Tibial nerve (tissue), 3 donors: ENCODE data around the gene SLC35A5.

Experiments used
- POLR2A ChIP-seq, 2 donors: fragments of 450-650 bp; IDR thresholded peaks; one replicate each; pipeline ENCODE4 v1.6.1; 2017; ENCODE audit warnings: antibody characterized with exemption in 2 of 2, mild to moderate bottlenecking in 2 of 2, moderate library complexity in 2 of 2
- TF ChIP-seq, protein P1 (sequence below), 5 experiments: fragments of 200-600 bp in 3 of 5; fragments of 450-650 bp in 2 of 5; sonication (generic) in 3 of 5; IDR thresholded peaks; one replicate each; pipeline ENCODE4 v1.5.1; 2016 to 2019; ENCODE audit warnings: antibody characterized with exemption in 5 of 5, mild to moderate bottlenecking in 3 of 5, moderate library complexity in 2 of 5

DNA sequence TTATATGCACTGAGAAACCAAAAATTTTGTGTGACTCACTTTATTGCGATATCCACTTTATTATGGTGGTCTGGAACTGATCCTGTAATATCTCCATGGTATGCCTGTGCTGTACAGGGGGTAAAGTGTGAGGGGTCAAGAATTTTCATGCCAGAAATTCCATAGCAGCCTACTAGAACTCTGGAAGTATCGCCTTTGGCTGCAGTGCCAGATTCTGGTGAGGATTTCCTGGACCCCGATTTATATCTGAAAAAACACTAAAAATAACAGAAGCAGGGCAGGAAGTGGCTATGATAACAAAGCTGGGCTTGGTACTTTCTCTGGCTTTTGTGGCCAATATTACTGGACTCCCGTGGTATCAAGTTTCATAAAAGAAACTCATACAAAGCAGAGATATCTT lies 42.7 kb downstream of the SLC35A5 start:
- TF ChIP-seq, protein P1, sequence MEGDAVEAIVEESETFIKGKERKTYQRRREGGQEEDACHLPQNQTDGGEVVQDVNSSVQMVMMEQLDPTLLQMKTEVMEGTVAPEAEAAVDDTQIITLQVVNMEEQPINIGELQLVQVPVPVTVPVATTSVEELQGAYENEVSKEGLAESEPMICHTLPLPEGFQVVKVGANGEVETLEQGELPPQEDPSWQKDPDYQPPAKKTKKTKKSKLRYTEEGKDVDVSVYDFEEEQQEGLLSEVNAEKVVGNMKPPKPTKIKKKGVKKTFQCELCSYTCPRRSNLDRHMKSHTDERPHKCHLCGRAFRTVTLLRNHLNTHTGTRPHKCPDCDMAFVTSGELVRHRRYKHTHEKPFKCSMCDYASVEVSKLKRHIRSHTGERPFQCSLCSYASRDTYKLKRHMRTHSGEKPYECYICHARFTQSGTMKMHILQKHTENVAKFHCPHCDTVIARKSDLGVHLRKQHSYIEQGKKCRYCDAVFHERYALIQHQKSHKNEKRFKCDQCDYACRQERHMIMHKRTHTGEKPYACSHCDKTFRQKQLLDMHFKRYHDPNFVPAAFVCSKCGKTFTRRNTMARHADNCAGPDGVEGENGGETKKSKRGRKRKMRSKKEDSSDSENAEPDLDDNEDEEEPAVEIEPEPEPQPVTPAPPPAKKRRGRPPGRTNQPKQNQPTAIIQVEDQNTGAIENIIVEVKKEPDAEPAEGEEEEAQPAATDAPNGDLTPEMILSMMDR (IDR thresholded peaks at IDR 0.05): no peak
- TF ChIP-seq POLR2A (IDR thresholded peaks at IDR 0.05): no peak
